Right lung (tissue), 5 donors: ENCODE results near the gene CUX1. TPM values are rescaled to one million over a fixed set of nuclear protein-coding genes. Genes with fewer than 3 reads are reported as not detected.
"Not testable (repeated sequence)": the region's sequence is repeated elsewhere in the genome, so short reads cannot be mapped to it uniquely, and the experiment has no call there.

Experiments used
- DNase-seq, 2 donors: peaks; one replicate each; pipeline ENCODE4 v3.0.0-alpha.2; 2013
- polyA plus RNA-seq, 5 donors: library from polyadenylated mRNA; unstranded; fragments of 120-200 nt; gene quantifications; one replicate each; pipeline versions ENCODE4 v1.2.1 to v1.2.3, GENCODE V29; 2013; ENCODE audit warnings: inconsistent platforms in 1 of 5, low replicate concordance in 1 of 5; ENCODE audit not compliant: insufficient read length in 5 of 5, insufficient read depth in 1 of 5

The CUX1 gene
- polyA plus RNA-seq, 5 donors, result 80.2 to 101 (median 89.3) TPM

DNA sequence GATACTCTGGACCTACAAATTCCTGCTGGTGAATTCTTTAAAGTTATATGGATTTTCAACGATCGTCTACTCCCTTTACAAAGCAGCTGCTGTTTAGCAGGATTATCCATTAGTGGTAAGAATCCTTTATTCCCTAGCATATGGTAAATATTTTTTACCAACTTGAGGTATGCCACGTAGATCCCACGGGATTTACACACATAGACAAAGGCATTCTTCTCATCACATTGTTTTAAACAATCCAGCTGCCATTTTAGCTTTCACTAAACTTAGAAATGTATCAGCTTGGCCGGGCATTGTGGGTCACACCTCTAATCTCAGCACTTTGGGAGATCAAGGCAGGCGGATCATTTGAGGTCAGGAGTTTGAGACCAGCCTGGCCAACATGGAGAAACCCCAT lies 321.2 kb downstream of the CUX1 start:
- no peak for DNase-seq

DNA sequence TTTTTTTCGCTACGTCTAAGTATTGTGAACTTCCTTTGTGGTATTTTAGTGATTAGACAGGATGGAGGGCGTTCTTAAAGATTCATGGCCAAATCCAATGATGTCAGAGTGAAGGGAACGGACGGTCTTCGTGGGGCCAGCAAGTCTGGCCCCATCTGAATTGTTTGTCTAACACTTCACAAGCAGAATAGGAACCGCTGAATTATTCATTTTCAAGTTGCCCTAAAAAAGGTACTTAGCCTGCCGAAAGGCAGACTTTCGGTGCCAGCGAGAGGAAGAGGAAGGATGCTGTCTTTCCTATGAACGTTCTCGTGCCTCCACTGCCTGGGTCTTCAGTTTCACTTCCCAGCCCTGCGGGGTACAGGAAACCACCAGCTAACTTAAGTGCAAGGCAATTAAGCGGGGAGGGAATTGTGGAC lies 323.5 kb downstream of the CUX1 start:
- DNase-seq, result no peak

DNA sequence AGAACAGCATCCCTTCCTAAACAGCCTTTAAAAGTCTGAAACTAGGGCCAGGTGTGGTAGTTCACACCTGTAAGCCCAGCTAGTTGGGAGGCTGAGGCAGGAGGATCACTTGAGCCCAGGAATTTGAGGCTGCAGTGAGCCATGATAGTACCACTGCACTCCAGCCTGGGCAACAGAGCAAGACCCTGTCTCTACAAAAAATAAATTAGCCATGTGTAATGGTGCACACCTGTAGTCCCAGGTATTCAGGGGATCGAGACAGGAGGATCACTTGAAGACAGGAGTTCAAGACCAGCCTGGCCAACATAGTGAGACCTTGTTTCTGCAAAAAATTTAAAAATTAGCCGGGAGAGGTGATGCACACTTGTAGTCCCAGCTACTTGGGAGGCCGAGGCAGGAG lies 325.0 kb downstream of the CUX1 start:
- DNase-seq, result not testable (repeated sequence)

DNA sequence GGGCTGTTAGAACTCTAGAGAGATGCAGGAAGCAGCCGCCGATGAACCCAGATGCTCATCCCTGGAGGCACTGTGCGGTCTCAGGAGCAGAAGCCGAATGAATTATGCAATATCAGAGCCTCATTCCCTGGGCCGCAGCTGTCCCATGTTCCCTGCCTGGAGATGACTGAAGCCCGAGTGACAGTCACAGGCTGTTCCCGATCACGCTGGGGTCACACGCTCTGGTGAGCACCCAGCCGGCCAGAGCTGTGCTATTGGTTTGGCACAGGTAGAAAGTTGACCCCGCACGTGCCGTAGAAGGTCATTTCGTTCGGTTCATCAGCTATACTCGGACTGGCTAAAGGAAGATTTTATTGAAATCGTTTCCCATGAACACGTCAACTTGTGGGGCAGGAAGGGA lies 328.7 kb downstream of the CUX1 start:
- DNase-seq, result no peak

DNA sequence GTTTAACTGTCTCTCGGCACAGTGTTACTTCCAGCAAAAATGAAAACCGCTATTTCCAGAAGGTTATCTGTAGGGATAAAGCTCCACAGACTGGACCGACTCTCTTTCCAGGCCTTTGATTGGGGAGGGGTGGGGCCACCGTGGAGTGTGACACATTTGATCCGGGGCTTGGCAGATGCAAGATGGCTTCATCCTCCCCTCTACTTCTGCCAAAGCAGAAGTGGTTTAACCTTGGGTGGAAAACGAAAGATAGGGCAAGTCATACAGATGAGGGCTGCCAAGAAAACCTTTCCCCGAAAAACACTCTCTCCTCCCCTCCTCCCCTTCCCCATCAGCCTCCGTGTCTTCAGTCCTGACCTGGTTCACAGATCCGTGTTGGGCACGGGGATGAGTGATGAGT lies 329.6 kb downstream of the CUX1 start:
- DNase-seq, result no peak

DNA sequence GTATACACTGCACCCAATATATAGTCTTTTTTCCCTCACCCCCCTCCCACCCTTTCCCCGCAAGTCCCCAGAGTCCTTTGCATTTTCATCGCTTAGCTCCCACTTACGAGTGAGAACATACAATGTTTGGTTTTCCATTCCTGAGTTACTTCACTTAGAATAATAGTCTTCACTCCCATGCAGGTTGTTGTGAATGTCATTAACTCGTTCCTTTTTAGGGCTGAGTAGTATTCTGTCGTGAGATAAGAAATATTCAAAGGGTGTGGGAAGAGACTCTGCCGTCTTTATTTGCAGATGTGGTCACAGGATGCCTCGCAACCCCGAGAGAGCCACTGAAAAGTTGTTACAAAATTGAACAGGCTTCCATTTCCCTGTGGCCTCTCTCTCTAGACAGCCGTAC lies 331.4 kb downstream of the CUX1 start:
- no peak for DNase-seq

DNA sequence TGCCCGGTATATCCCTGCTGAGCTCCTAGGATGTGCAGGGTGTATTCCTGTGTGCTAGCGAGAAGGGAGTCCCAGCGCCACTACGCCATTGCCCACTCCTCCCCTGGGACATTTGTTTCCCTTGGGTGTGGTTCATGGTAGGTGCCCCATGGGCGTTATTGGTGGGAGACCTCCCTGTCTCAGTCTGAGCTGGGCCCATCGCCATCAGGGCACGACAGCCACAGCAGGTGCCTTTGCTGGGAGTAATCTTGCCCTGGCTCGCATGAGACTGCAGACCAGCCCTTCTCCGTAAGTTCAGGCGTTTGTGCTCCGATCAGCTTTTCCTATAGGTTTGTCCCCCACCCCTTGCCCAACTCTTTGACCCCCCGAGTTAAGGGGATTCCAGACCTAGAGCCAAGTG lies 332.0 kb downstream of the CUX1 start:
- DNase-seq, result no peak

DNA sequence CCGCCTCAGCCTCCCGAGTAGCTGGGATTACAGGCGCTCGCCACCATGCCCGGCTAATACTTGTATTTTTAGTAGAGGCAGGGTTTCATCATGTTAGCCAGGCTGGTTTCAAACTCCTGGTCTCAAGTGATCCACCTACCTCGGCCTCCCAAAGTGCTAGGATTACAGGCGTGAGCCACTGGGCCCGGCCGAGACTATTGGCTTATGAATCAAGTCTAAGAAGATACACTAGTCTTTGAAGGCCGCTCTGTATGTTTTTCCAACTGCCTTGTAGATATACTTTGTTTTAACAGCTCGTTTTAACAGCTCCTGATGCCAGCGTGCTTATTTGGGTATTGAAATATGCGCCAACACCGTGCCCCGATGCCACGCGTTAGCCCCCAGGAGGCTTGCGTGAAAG lies 332.8 kb downstream of the CUX1 start:
- DNase-seq, result no peak

DNA sequence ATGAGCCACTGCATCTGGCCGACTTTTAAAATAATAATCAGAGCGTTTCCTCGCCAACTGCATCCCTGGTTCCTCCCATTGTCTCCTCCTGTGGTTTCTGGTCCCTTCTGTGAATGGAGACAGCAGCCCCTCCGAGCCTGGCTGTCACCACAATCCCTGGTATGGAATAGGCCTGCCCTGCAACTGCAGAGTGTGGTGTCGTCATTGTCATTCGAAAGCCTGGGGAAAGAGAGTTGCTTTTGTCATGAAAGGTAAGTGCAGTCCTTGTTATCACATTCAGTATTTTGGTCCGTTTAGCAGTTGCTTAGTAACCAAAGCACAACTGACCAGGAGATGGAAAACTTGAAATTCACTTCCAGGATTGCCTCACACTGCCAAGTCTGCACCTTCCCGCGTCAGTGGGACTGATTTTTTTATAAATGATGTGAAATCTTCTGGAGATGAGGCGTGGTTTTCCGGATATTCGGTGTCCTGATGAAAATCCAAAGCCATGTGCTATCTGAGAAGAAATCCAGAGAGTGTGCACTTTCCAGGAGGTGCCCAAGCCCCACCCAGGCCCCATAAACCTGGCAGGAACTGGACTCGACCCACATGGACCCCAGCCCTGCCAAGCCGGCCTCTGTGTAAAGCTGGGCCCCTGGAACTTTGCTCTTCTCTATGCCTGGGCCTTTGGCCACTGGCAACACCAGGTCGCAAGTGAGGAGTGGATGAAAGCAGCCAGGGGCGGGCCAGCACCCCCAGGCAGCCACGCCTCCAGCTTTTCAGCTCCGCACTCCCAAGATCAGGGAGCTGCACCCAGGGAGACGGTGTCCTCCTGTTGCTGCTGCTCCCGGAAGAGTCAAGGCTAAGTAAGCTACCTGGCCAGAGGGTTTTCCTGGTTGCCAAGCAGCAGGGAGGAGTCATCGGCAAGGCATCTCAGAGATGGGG lies 335.5 kb downstream of the CUX1 start:
- peak in 1 of 2 donors; percentile 26 for DNase-seq

DNA sequence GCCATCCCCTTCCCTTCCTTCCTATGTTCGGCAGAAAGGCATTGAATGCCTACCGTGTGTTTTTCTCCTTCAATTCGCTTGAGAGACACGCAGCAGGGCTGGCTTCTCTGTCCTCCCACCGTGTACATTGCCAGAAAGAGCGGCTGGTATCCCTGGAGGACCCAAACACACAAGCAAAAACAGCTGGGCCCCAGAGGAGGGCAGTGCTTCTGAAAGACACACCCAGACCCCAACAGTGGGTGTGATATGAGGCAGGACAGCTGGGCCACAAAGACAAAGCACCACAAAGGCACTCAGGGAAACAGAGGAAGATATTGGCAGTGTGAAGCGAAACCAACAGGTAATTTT lies 336.1 kb downstream of the CUX1 start:
- peak in 1 of 2 donors; percentile 27 for DNase-seq

DNA sequence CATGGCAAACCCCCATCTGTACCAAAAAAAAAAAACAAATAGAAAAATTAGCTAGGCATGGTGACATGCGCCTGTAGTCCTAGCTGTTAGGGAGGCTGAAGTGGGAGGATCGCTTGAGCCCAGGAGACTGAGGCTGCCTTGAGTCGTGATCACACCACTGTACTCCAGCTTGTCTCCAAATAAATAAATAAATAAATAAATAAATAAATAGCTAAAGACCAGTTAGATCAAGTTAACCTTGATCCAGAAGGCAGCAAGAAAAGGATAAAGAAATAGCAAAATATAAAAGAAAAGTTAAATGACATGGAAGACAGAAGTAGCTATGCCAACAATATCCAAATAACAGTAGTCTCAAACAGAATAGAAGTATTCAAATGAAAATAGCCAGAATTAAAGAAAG lies 337.0 kb downstream of the CUX1 start:
- no peak for DNase-seq

DNA sequence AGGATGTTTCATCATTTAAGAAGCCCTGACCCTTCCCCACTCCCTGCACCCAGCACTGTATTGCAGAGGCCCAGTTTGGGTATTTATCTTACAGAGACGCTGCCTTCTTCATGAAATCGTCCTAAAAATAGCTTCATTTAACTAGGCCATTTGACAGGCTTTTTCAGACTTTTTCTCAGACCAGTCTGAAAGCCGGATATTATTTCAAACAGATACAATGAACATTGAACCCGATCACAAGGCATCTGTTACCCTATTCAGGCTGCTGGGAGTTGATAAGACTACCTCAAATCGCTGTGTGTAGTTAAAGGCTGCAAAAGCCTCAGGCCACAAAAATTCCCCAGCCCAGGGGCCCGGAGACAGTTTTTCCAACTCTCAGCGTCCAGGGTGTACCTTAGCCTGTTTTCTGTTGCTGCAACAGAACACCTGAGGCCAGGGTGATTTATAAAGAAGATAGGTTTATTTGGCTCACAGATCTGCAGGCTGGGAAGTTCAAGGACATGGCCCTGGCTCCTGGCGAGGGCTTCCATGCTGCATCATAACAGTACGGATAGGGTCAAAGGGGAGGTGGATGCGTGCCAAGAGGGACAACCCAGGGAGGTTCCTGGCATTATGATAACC lies 338.5 kb downstream of the CUX1 start:
- DNase-seq, result no peak

DNA sequence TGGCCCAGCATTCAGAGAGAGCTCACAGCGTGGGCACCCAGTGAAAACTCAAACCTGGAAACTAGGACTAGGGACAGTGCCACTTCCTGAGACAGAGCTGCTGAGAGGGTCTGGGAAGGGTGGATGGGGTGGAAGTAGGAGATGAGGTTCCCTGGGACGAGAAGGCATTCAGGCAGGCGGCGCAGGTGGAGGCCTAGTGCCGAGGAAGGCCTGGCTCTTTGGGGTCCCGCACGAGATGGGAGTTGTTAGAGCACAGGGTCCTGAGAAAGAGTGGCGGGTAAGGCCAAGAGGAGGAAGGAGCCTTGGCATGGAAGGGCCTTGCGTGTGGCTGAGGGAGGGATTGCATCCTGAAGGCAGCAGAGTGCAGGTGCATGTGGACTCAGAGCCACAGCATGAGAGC lies 339.4 kb downstream of the CUX1 start:
- DNase-seq, result no peak

DNA sequence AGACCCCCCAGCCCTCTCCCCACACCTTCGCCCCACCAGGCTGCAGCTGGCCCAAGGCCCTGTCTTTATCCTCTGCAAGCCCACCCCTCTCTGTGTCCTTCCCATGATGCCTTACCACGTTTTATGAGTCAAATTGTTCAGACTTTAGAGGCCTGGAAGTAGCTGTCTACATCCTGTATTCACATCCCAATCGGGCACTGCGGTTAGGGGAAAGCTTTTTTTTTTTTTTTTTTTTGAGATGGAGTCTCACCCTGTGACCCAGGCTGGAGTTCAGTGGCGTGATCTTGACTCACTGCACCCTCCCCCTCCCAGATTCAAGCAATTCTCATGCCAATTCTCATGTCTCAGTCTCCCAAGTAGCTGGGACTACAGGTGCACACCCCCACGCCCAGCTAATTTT lies 347.7 kb downstream of the CUX1 start:
- no peak for DNase-seq

DNA sequence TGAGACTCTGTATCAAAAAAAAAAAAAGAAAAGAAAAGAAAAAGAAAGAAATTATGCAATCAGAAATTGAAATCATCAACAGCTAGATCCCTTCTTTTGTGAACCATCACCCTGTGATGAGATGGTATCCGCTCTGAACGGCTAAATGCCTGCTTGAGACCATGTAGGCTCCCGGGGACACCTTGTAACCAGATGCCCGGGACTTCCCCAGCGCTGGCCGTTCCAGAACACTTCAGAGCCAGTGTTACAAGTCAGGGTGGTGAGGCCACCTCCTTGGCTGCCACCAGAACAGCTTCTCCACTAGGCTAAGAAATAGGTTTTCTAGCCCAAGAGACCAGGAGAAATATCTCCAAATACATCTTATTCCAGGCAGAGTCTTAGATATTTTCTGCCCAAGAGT lies 349.8 kb downstream of the CUX1 start:
- no peak for DNase-seq

DNA sequence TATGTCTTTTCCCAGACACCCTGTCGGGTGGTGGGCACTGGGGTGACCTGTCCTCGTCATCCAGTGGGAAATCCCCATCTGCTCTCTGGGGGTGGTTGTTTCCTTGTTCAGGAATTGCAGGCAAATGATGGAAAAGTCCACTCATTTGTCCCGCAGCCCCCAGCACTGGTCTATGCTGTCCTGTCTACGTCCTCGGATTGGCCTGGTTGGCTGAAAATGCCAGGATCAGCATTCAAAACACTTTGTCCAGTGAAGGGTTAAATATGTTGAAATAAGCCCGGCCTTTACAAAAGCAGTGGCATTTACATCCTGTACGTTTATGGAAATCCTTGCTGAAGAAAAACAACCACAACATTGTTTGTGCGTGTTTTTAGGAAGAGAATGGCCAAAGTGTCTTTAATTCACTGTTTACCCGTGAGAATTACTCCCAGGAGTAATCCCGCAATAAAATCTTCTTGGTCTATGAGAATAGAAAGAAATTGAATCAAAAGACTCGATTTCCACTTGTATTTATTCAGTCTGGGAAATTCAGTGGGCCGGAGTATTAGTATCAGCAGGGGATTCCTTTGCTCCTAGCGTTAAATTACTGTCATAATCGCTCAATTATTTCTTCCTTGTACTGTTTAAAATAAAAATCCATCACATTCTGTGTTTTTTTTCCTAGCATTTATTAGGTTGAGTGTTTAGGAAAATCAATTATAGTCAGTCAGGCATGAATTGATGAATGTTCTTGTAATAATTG lies 352.4 kb downstream of the CUX1 start:
- peak in 1 of 2 donors; percentile 16 for DNase-seq

DNA sequence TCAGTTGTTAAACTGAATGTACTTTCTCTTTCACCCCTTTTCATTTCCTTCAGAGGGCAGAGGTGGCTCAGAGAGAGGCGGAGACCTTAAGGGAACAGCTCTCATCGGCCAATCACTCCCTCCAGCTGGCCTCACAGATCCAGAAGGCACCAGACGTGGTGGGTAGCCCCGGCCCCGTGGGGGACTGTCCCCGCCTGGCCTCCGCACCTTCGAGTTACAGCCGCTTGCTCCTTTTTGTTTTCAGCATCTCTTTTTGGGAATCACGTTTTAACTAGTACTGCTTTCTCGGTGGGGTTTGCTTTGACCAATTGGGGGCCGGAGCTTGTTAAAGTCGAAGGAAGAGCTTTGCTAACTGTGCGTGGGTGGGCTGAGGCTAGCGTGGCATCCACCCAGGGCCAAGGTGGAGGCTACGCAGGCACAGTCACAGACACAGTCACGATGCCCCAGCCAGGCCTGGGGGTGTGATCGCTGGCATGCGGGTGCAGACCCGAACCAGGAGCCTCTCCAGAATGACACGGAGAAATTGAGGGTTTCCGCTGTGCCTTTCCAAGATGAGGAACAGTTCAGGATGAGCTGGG lies 353.1 kb downstream of the CUX1 start:
- DNase-seq, result no peak

DNA sequence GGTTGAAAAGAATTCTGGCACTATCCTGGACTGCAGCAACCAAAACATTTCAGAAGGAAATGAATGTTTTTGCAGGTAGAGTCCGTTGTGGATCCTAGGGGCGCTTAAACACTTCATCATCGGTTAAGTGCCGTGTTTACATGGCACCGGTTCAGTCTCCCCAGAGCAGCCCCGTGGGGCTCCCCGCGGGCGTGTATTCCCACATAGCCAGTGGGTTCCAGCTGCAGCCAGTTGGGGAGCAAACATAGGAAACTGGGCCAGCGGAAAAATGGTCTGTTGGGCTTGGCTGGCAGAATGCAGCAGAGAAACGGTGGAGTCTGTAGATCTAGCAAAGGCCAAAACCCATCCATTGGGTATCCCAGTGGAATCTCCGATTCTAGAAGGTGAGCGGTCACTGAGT lies 356.2 kb downstream of the CUX1 start:
- DNase-seq, result no peak

DNA sequence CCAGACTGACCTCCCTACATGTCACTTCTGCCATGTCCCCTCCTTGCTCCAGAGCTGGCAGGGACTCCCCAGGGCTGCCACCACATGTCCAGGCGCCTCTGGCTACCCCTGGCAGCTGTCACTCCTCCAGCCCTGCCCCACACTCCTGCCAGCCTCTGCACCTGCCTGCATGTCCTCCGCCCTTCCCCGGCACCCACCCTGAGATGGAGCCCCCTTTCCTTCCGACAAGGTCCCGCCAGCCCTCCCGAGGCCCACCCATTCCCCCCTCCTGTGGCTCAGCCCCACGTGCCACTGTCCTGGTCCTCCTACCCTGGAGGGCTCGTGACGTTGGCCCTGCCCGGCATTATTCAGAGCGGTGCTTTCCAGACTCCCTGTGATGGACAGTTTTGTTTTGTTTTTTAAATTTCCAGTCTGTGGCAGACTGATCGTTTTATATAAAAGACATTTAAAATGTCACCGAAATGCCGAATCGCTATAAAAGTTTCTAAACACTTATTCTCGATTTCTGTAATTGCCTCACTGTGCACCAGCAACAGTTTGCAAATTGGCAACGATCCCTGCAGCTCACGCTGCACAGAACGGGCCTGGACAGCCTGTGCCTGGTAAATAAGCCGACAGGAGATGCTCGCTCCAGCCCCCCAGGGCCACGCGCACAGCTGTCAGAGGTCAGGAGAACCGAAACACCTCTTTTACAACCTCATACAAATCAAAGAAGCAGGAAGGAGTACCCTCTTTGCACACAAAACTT lies 358.2 kb downstream of the CUX1 start:
- no peak for DNase-seq

DNA sequence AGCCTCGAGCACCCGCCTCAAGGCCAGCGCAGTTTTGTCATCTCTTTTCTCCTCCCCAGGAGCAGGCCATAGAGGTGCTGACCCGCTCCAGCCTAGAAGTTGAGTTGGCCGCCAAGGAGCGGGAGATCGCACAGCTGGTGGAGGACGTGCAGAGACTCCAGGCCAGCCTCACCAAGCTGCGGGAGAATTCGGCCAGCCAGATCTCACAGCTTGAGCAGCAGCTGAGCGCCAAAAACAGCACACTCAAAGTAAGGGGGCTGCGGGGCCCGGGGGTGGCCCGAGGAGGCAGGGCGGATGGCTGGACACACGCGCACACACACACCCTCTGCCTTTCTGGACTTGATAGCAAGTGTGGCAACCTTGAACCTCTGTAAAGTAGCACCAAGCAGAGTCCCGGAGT lies 361.0 kb downstream of the CUX1 start:
- no peak for DNase-seq

DNA sequence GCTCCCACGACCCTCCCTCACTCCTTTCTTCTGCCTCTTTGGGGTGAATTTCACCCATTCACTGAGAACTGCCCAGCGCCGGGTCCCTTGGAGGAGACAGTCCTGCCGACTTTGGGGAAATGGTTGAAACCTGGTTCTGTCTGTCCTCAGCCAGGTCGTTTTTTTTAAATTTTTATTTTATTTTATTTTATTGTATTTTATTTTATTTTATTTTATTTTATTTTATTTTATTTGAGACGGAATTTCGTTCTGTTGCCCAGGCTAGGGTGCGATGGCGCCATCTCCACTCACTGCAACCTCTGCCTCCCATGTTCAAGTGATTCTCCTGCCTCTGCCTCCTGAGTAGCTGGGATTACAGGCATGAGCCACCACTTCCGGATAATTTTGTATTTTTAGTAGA lies 363.3 kb downstream of the CUX1 start:
- no peak for DNase-seq

DNA sequence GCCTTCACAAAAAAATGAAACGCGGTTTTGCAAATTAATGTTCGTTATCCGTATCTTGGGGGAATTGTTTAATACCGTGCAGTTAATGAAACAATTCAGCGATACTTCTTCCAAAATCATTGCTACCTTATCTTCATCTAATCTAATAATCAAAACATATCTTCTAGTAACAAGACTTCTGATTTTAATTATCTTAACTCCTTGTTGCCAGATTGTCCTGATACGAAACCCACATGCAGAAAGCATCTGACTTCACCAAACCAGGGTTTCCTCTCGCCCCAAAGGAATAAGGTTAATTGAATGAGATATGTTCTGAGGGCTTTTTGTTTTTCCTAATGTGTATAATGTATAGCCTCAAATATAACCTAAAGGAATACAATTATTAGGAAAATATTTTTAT lies 364.1 kb downstream of the CUX1 start:
- DNase-seq, result no peak
